Cardiac fibroblast (primary cell): Measurements from ENCODE around the gene PRKN.

Experiments
- DNase-seq, 2 donors: peaks; one replicate each; pipeline versions ENCODE4 v3.0.0 to v3.0.0-alpha.2; 2010; ENCODE audit warnings: low read depth in 2 of 2
- H3K4me3 ChIP-seq, 2 donors: replicated peaks in 1 of 2; 1 replicate in 1 of 2; 2 replicates in 1 of 2; pipeline ENCODE4 v1.5.1; 2011; ENCODE audit warnings: low read depth in 2 of 2, low read length in 2 of 2, mild to moderate bottlenecking in 2 of 2, moderate library complexity in 1 of 2
- TF ChIP-seq, protein P1 (sequence below): IDR thresholded peaks from one replicate; pipeline ENCODE4 v1.5.1; 2011; ENCODE audit warnings: low read depth, mild to moderate bottlenecking, low read length, inconsistent platforms

The PRKN gene

GRCh38 chr6:161884782-161885181 is 842.8 kb downstream of the PRKN start:
- no peak for DNase-seq
- no peak overlapping the region for H3K4me3 ChIP-seq
- TF ChIP-seq, protein P1, sequence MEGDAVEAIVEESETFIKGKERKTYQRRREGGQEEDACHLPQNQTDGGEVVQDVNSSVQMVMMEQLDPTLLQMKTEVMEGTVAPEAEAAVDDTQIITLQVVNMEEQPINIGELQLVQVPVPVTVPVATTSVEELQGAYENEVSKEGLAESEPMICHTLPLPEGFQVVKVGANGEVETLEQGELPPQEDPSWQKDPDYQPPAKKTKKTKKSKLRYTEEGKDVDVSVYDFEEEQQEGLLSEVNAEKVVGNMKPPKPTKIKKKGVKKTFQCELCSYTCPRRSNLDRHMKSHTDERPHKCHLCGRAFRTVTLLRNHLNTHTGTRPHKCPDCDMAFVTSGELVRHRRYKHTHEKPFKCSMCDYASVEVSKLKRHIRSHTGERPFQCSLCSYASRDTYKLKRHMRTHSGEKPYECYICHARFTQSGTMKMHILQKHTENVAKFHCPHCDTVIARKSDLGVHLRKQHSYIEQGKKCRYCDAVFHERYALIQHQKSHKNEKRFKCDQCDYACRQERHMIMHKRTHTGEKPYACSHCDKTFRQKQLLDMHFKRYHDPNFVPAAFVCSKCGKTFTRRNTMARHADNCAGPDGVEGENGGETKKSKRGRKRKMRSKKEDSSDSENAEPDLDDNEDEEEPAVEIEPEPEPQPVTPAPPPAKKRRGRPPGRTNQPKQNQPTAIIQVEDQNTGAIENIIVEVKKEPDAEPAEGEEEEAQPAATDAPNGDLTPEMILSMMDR, result no peak

GRCh38 chr6:161882196-161882765 is 845.3 kb downstream of the PRKN start:
- TF ChIP-seq, protein P1, result no peak
- no peak overlapping the region for H3K4me3 ChIP-seq
- no peak for DNase-seq

DNA sequence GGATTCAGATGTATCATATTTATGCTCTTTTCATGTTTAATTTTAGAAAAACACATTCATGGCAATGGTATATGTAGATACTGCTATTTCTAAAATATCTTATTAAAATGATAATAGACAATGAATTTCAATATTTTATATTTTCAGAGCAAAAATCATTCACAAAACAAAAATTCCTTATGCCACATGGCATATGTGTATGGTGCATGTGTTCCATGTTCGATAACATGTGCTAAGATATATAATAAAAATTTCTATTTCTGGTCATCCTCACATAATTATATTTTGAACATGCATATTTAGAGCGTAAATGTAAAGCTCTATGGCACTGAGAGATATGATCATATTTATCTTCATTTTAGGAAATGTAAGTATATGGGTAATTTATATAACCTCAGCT is 847.5 kb downstream of the PRKN start:
- DNase-seq, result no peak
- H3K4me3 ChIP-seq, result no peak overlapping the region
- TF ChIP-seq, protein P1, result no peak

GRCh38 chr6:161876231-161876630 is 851.3 kb downstream of the PRKN start:
- TF ChIP-seq, protein P1, result no peak
- no peak for DNase-seq

GRCh38 chr6:161870236-161870901 is 857.2 kb downstream of the PRKN start:
- no peak for DNase-seq
- TF ChIP-seq, protein P1, result no peak
- no peak overlapping the region for H3K4me3 ChIP-seq

More at GRCh38 chr6:161876231-161876630, 851.3 kb downstream of the PRKN start:
- no peak overlapping the region for H3K4me3 ChIP-seq

DNA sequence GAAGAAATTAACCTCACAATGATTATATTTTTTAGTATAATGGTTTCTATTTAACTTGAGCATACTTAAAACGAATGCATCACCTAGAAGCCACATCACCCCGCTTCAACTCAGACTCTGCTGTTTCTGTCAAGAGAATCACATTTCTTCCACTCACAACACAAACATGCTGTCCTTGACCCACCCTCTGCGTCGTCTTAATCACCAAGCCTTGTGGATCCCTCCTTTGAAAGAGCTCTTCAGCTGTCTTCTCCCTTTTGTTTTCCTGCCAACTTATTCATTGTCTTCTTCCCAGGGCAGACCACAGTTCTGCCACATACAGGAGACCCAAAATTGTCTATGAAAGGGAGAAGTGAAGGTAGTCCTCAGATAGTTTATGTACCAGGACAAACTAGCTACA is 858.1 kb downstream of the PRKN start:
- DNase-seq, result no peak
- TF ChIP-seq, protein P1, result no peak
- H3K4me3 ChIP-seq, result no peak overlapping the region
